Measurements from ENCODE around the gene UBE4A. TPM values are rescaled to one million over a fixed set of nuclear protein-coding genes. Genes with fewer than 3 reads are reported as not detected.

The UBE4A gene
- polyA plus RNA-seq, 1 donor from 2014 or later = 18.3 TPM

- Mint-ChIP-seq H3K4me3 (no peak overlapping the region), H3K9me3 (no peaks in the 10 kb centered on the region), H3K27me3 (no peaks in the 10 kb centered on the region), H3K27ac (no peak overlapping the region), H3K4me1 (peaks cover 0 to 4% (median 0%) of the 10 kb centered on the region in 3 donors), H3K36me3 (no peaks in the 10 kb centered on the region)
Measured at GRCh38 chr11:118328745-118329144, 30.7 kb upstream of the UBE4A start.

GRCh38 chr11:118334745-118335144 is 24.7 kb upstream of the UBE4A start:
- Mint-ChIP-seq H3K36me3 (no peaks in the 10 kb centered on the region), H3K4me1 (peaks cover 0 to 9% (median 8%) of the 10 kb centered on the region in 3 donors), H3K9me3 (no peaks in the 10 kb centered on the region), H3K4me3 (no peak overlapping the region), H3K27me3 (no peaks in the 10 kb centered on the region), H3K27ac (no peak overlapping the region)

- no peaks in the 10 kb centered on the region for H3K9me3 Mint-ChIP-seq
- H3K27ac Mint-ChIP-seq = peak overlapping the region; percentile 7 to 95 (median 80)
- no peaks in the 10 kb centered on the region for H3K27me3 Mint-ChIP-seq
- H3K4me3 Mint-ChIP-seq = peak overlapping the region in 3 of 4 donors; percentile 25 to 81 (median 62)
- H3K4me1 Mint-ChIP-seq = peaks cover 0 to 12% (median 9%) of the 10 kb centered on the region in 3 donors
- H3K36me3 Mint-ChIP-seq = no peaks in the 10 kb centered on the region
Measured at GRCh38 chr11:118338637-118339061, 20.8 kb upstream of the UBE4A start.

- peak overlapping the region in 2 of 4 donors; percentile 55 to 81 for H3K4me3 Mint-ChIP-seq
- H3K4me1 Mint-ChIP-seq = peaks cover 0 to 12% (median 9%) of the 10 kb centered on the region in 3 donors
- peak overlapping the region in 2 of 3 donors; percentile 80 to 95 for H3K27ac Mint-ChIP-seq
- no peaks in the 10 kb centered on the region for H3K9me3 Mint-ChIP-seq
- H3K27me3 Mint-ChIP-seq = no peaks in the 10 kb centered on the region
- H3K36me3 Mint-ChIP-seq = no peaks in the 10 kb centered on the region
Measured at GRCh38 chr11:118339281-118339961, 20.0 kb upstream of the UBE4A start.

- Mint-ChIP-seq H3K27me3 (peaks cover under 1% of the 10 kb centered on the region), H3K4me3 (peak overlapping the region in 2 of 4 donors; percentile 1 to 55), H3K36me3 (no peaks in the 10 kb centered on the region), H3K9me3 (no peaks in the 10 kb centered on the region), H3K27ac (no peak overlapping the region), H3K4me1 (peaks cover 0 to 14% (median 10%) of the 10 kb centered on the region in 3 donors)
Measured at GRCh38 chr11:118340449-118340848, 19.0 kb upstream of the UBE4A start.

GRCh38 chr11:118341261-118341660 is 18.1 kb upstream of the UBE4A start:
- H3K36me3 Mint-ChIP-seq = no peaks in the 10 kb centered on the region
- peaks cover 3% of the 10 kb centered on the region for H3K27me3 Mint-ChIP-seq
- H3K27ac Mint-ChIP-seq = peak overlapping the region in 1 of 3 donors; percentile 48
- H3K9me3 Mint-ChIP-seq = no peaks in the 10 kb centered on the region
- peaks cover 0 to 14% (median 10%) of the 10 kb centered on the region in 3 donors for H3K4me1 Mint-ChIP-seq
- peak overlapping the region in 2 of 4 donors; percentile 71 to 84 for H3K4me3 Mint-ChIP-seq

GRCh38 chr11:118341815-118342489 is 17.4 kb upstream of the UBE4A start:
- no peaks in the 10 kb centered on the region for H3K36me3 Mint-ChIP-seq
- H3K4me3 Mint-ChIP-seq = peak overlapping the region in 3 of 4 donors; percentile 29 to 84 (median 71)

GRCh38 chr11:118342503-118343161 is 16.8 kb upstream of the UBE4A start, which contains the start of gene CD3D:
Gene CD3D (minus strand): TSS chr11:118342705. CDS start chr11:118342607, 98 bp downstream.
- Mint-ChIP-seq H3K4me3 (peak within 1 kb of the TSS in 3 of 4 donors; percentile 59 to 84 (median 71)), H3K9me3 (no peaks in the 10 kb centered on the region), H3K27me3 (peaks cover 5% of the 10 kb centered on the region), H3K27ac (peak within 1 kb of the TSS in 2 of 3 donors; percentile 31 to 48), H3K4me1 (peaks cover 0 to 14% (median 10%) of the 10 kb centered on the region in 3 donors), H3K36me3 (no peaks in the 10 kb centered on the region)

More at GRCh38 chr11:118341815-118342489, 17.4 kb upstream of the UBE4A start:
- H3K27me3 Mint-ChIP-seq = peaks cover 3% of the 10 kb centered on the region
- H3K27ac Mint-ChIP-seq = peak overlapping the region in 2 of 3 donors; percentile 31 to 48
- no peaks in the 10 kb centered on the region for H3K9me3 Mint-ChIP-seq
- peaks cover 0 to 14% (median 10%) of the 10 kb centered on the region in 3 donors for H3K4me1 Mint-ChIP-seq

- peak overlapping the region in 1 of 4 donors; percentile 59 for H3K4me3 Mint-ChIP-seq
- H3K27me3 Mint-ChIP-seq = peaks cover 5% of the 10 kb centered on the region
- no peaks in the 10 kb centered on the region for H3K9me3 Mint-ChIP-seq
- H3K36me3 Mint-ChIP-seq = no peaks in the 10 kb centered on the region
- H3K27ac Mint-ChIP-seq = no peak overlapping the region
- peaks cover 0 to 14% (median 7%) of the 10 kb centered on the region in 3 donors for H3K4me1 Mint-ChIP-seq
Measured at GRCh38 chr11:118343248-118343647, 16.2 kb upstream of the UBE4A start.

GRCh38 chr11:118343981-118344515 is 15.4 kb upstream of the UBE4A start, which contains the start of gene CD3G:
Gene CD3G (plus strand): TSS chr11:118344344. CDS start chr11:118344424, 80 bp downstream.
- Mint-ChIP-seq H3K27ac (peak within 1 kb of the TSS in 2 of 3 donors; percentile 1 to 15), H3K4me3 (peak within 1 kb of the TSS in 3 of 4 donors; percentile 59 to 70 (median 68)), H3K9me3 (no peaks in the 10 kb centered on the region), H3K36me3 (peaks cover 2% of the 10 kb centered on the region), H3K4me1 (peaks cover 0 to 7% (median 1%) of the 10 kb centered on the region in 3 donors), H3K27me3 (peaks cover 5% of the 10 kb centered on the region)

- H3K9me3 Mint-ChIP-seq = no peaks in the 10 kb centered on the region
- H3K4me3 Mint-ChIP-seq = no peak overlapping the region
- H3K4me1 Mint-ChIP-seq = peaks cover 0 to 8% (median 4%) of the 10 kb centered on the region in 3 donors
- no peak overlapping the region for H3K27ac Mint-ChIP-seq
- H3K27me3 Mint-ChIP-seq = peaks cover 9% of the 10 kb centered on the region
- H3K36me3 Mint-ChIP-seq = peaks cover 2% of the 10 kb centered on the region
Measured at GRCh38 chr11:118349475-118349874, 9.9 kb upstream of the UBE4A start.

- Mint-ChIP-seq H3K4me3 (no peak overlapping the region), H3K27ac (peak overlapping the region in 2 of 3 donors; percentile 14 to 73), H3K4me1 (peaks cover 0 to 6% (median 2%) of the 10 kb centered on the region in 3 donors), H3K9me3 (no peaks in the 10 kb centered on the region), H3K27me3 (peaks cover 4% of the 10 kb centered on the region), H3K36me3 (peaks cover 2% of the 10 kb centered on the region)
Measured at GRCh38 chr11:118353084-118353710, 6.2 kb upstream of the UBE4A start.

GRCh38 chr11:118358071-118358470 is 1.3 kb upstream of the UBE4A start:
- H3K36me3 Mint-ChIP-seq = peaks cover 5% of the 10 kb centered on the region
- peak overlapping the region in 1 of 3 donors; percentile 98 for H3K27ac Mint-ChIP-seq
- H3K9me3 Mint-ChIP-seq = peaks cover 0 to 3% (median 0%) of the 10 kb centered on the region in 3 donors
- H3K27me3 Mint-ChIP-seq = no peaks in the 10 kb centered on the region
- peaks cover 23 to 32% (median 32%) of the 10 kb centered on the region in 3 donors for H3K4me1 Mint-ChIP-seq
- H3K4me3 Mint-ChIP-seq = peak overlapping the region in 1 of 4 donors; percentile 96

All from IgD-negative memory B cell (primary cell).